Medulla oblongata (tissue), 1 donor: Measurements from ENCODE around the gene UNC13C.

Source experiments
- DNase-seq: peaks from one replicate; pipeline ENCODE4 v3.0.0-alpha.2; 2015; ENCODE audit errors: extremely low spot score

Gene UNC13C

GRCh38 chr15:54462511-54462913, 484.3 kb downstream of the UNC13C start:
- DNase-seq: no peak

GRCh38 chr15:54481819-54482218, 503.6 kb downstream of the UNC13C start:
- no peak for DNase-seq

GRCh38 chr15:54482251-54482650, 504.0 kb downstream of the UNC13C start:
- DNase-seq: no peak

- no peak for DNase-seq
Measured at GRCh38 chr15:54500330-54500729, 522.1 kb downstream of the UNC13C start.

- DNase-seq: no peak
Measured at GRCh38 chr15:54502416-54503075, 524.3 kb downstream of the UNC13C start.

- no peak for DNase-seq
Measured at GRCh38 chr15:54504695-54505094, 526.5 kb downstream of the UNC13C start.

- DNase-seq: no peak
Measured at GRCh38 chr15:54506977-54507524, 528.8 kb downstream of the UNC13C start.

- DNase-seq: no peak
Measured at GRCh38 chr15:54514601-54515000, 536.4 kb downstream of the UNC13C start.

GRCh38 chr15:54515664-54516582, 537.7 kb downstream of the UNC13C start:
- no peak for DNase-seq

- DNase-seq: no peak
Measured at GRCh38 chr15:54517366-54517765, 539.1 kb downstream of the UNC13C start.

- DNase-seq: peak; percentile 37
Measured at GRCh38 chr15:54518156-54518882, 540.1 kb downstream of the UNC13C start.

GRCh38 chr15:54519577-54519976, 541.3 kb downstream of the UNC13C start:
- peak; percentile 60 for DNase-seq

GRCh38 chr15:54520616-54521015, 542.4 kb downstream of the UNC13C start:
- DNase-seq: no peak

GRCh38 chr15:54521206-54521605, 543.0 kb downstream of the UNC13C start:
- no peak for DNase-seq

GRCh38 chr15:54528021-54528420, 549.8 kb downstream of the UNC13C start:
- no peak for DNase-seq

- DNase-seq: no peak
Measured at GRCh38 chr15:54540721-54541120, 562.5 kb downstream of the UNC13C start.

GRCh38 chr15:54547491-54547890, 569.2 kb downstream of the UNC13C start:
- no peak for DNase-seq

- DNase-seq: no peak
Measured at GRCh38 chr15:54550954-54551353, 572.7 kb downstream of the UNC13C start.

GRCh38 chr15:54556231-54556630, 578.0 kb downstream of the UNC13C start:
- no peak for DNase-seq

GRCh38 chr15:54559405-54560069, 581.3 kb downstream of the UNC13C start:
- DNase-seq: peak; percentile 65

GRCh38 chr15:54560417-54560816, 582.2 kb downstream of the UNC13C start:
- DNase-seq: no peak
